Kidney (tissue), 14 donors: Measurements from ENCODE around the gene WASHC2C. TPM values are rescaled to one million over a fixed set of nuclear protein-coding genes. Genes with fewer than 3 reads are reported as not detected.
A peak's percentile ranks its signal among the peaks of the same experiment; 100 is the strongest.
"Not testable (repeated sequence)": the region's sequence is repeated elsewhere in the genome, so short reads cannot be mapped to it uniquely, and the experiment has no call there.

ENCODE experiments used
- DNase-seq, 5 donors: peaks; one replicate each; pipeline ENCODE4 v3.0.0-alpha.2; 2013 to 2020
- FAIRE-seq: peaks from 2 replicates; lab custom pipeline; 2012; peaks lifted over from hg19 to GRCh38; lab: Jason Lieb, UNC
- H3K27ac ChIP-seq, 2 donors: one replicate each; pipeline ENCODE4 v1.7.0; 2013; ENCODE audit warnings: low read depth in 2 of 2, low read length in 2 of 2, inconsistent platforms in 1 of 2
- H3K27me3 ChIP-seq: one replicate; pipeline ENCODE4 v1.7.1; 2013; ENCODE audit warnings: low read length, inconsistent platforms; ENCODE audit not compliant: control insufficient read depth, insufficient read depth
- H3K36me3 ChIP-seq, 3 donors: one replicate each; pipeline versions ENCODE4 v1.7.0 to v1.7.1; 2013; ENCODE audit warnings: low read length in 3 of 3, control low read depth in 1 of 3, inconsistent platforms in 1 of 3; ENCODE audit not compliant: insufficient read depth in 3 of 3, control insufficient read depth in 2 of 3
- H3K4me1 ChIP-seq, 3 donors: one replicate each; pipeline versions ENCODE4 v1.7.0 to v1.7.1; 2013; ENCODE audit warnings: low read length in 3 of 3, inconsistent platforms in 1 of 3, low read depth in 1 of 3; ENCODE audit not compliant: control insufficient read depth in 2 of 3, insufficient read depth in 2 of 3
- H3K4me3 ChIP-seq, 3 donors: one replicate each; pipeline versions ENCODE4 v1.7.0 to v1.8.1; 2013; ENCODE audit warnings: low read length in 3 of 3, control low read depth in 1 of 3, inconsistent platforms in 1 of 3
- H3K9ac ChIP-seq, 3 donors: one replicate each; pipeline versions ENCODE4 v1.7.0 to v1.7.1; 2013; ENCODE audit warnings: low read length in 3 of 3, control low read depth in 1 of 3, inconsistent platforms in 1 of 3
- H3K9me3 ChIP-seq, 3 donors: one replicate each; pipeline versions ENCODE4 v1.7.0 to v1.7.1; 2013; ENCODE audit warnings: low read length in 3 of 3, control low read depth in 1 of 3, inconsistent platforms in 1 of 3; ENCODE audit not compliant: control insufficient read depth in 2 of 3, insufficient read depth in 1 of 3
- intact Hi-C: fragments of 100-400 bp; cut with DNase I; formaldehyde crosslinking; loops from one replicate; pipeline ENCODE4 v1.11.1; 2022
- polyA plus RNA-seq: library from polyadenylated mRNA; stranded (reverse); fragments of 350-450 nt; fragmentation: Illumina TruSeq; extraction: RNeasy Lipid Tissue Mini Kit (QIAGEN cat#74804); gene quantifications from one replicate; pipeline ENCODE4 v1.2.3, GENCODE V29; 2014; ENCODE audit warnings: low read depth, low replicate concordance; ENCODE audit not compliant: insufficient read depth
- total RNA-seq: library from RNA; stranded (reverse); fragmentation: NEBNext Ultra II Directional; extraction: Animal tissue kit (Norgen Biotek cat#: 25700); gene quantifications from one replicate; pipeline ENCODE4 v1.2.1, GENCODE V29; 2021
- TF ChIP-seq, protein P1 (sequence below): IDR thresholded peaks from 3 replicates; pipeline ENCODE4 v1.5.1; 2012; ENCODE audit warnings: mild to moderate bottlenecking, moderate library complexity, borderline replicate concordance; ENCODE audit not compliant: insufficient read depth; ENCODE audit errors: extremely low read depth
- donor health status: control.
- donor health status: control.
- donor health status: control.
- donor health status: control.
- donor health status: control.
- donor health status: DM: yes; HTN: yes; CAD: no.
- donor health status: Normal renal cell carcinoma (clear cell type).

Gene WASHC2C
- total and polyA plus RNA-seq, 2 donors from 2014 or later: 17.4 to 47.0 TPM

DNA sequence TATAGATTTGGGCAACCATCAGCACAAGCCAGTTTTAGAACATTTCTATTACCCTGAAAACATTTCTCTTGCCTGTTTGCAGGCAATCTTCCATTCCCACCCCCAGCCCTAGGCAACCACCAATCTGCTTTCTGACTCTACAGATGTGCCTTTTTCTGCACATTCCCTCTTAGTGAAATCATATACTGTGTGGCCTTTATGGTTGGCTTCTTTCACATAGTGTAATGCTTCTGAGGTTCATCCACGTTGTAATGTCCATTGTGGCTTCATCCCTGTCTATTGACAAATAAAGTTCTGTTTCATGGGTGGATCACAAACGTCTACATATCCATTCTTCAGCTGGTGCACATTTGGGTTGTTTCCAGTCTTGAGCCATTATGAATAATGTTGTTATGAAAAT lies 77.9 kb downstream of the WASHC2C start:
- intact Hi-C loops, FAIRE-seq, H3K4me3 ChIP-seq, H3K27me3 ChIP-seq, H3K9me3 ChIP-seq, H3K36me3 ChIP-seq, H3K9ac ChIP-seq, H3K4me1 ChIP-seq, H3K27ac ChIP-seq, DNase-seq: not testable (repeated sequence)

DNA sequence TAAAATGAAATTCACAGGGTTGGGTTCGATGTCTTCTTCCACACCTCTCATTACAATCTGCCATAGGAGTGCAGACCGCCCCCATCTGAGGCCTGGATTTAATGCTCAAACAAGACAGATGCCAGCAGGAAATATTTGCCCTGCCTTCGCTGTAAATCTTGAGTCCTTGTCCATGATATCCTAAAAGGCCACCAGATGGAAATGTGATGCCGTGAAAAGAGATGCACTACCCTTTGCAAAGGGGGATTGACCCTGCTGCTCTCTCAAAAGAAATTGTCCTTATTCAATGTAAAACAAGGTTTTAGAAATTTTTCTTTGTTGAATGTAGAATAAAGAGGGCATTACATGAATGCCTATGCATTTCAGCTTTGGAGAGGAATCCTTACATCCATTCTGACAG lies 82.8 kb downstream of the WASHC2C start:
- TF ChIP-seq, protein P1, sequence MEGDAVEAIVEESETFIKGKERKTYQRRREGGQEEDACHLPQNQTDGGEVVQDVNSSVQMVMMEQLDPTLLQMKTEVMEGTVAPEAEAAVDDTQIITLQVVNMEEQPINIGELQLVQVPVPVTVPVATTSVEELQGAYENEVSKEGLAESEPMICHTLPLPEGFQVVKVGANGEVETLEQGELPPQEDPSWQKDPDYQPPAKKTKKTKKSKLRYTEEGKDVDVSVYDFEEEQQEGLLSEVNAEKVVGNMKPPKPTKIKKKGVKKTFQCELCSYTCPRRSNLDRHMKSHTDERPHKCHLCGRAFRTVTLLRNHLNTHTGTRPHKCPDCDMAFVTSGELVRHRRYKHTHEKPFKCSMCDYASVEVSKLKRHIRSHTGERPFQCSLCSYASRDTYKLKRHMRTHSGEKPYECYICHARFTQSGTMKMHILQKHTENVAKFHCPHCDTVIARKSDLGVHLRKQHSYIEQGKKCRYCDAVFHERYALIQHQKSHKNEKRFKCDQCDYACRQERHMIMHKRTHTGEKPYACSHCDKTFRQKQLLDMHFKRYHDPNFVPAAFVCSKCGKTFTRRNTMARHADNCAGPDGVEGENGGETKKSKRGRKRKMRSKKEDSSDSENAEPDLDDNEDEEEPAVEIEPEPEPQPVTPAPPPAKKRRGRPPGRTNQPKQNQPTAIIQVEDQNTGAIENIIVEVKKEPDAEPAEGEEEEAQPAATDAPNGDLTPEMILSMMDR: no peak
- intact Hi-C loops: no loop called here
- FAIRE-seq: no peak

DNA sequence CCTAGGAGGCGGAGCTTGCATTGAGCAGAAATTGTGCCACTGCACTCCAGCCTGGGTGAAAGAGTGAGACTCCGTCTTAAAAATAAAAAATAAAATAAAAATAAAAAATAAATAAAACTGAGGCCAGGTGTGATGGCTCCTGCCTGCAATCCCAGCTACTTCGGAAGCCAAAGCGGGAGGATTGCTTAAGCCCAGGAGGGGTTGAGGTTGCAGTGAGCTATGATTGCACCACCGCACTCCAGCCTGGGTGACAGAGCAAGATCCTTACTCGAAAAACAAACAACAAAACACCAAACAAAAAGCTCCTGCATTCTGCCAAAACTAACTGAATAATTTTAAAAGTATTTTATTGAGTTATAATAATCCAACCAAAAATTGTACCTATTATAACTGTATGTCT lies 84.0 kb downstream of the WASHC2C start:
- Histone ChIP-seq H3K36me3 (no peaks in the 10 kb centered on the region), H3K4me3 (no peak overlapping the region)

More for the DNA sequence above, 82.8 kb downstream of the WASHC2C start:
- Histone ChIP-seq H3K9me3 (no peaks in the 10 kb centered on the region), H3K27ac (no peak overlapping the region), H3K9ac (no peak overlapping the region), H3K36me3 (no peaks in the 10 kb centered on the region), H3K27me3 (no peaks in the 10 kb centered on the region), H3K4me3 (no peak overlapping the region), H3K4me1 (no peaks in the 10 kb centered on the region)
- DNase-seq: peak in 2 of 5 donors; percentile 20 to 24

DNA sequence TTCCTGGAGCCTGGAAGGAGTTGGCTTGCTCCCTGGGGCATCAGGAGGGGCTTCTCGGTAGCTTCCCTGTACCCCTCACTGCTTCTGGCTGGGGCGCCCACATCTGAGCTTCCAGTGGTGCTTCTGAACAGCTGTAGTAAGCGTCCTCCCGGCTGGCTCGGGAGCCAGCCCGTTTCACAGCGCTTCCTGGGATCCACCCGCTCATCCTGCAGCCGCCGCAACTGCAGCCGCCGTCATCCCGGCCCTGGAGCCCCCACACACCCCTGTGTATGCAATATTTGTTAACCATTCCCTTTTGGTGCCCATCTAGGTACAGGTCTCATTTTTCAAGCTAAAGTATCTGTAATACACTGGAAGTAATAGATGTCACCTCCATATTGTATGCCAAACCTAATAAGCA lies 85.9 kb downstream of the WASHC2C start:
- H3K27me3 ChIP-seq, FAIRE-seq, intact Hi-C loops, H3K9ac ChIP-seq, H3K36me3 ChIP-seq, H3K4me1 ChIP-seq, H3K4me3 ChIP-seq, H3K9me3 ChIP-seq, H3K27ac ChIP-seq, DNase-seq: not testable (repeated sequence)

More for the DNA sequence above, 84.0 kb downstream of the WASHC2C start:
- no peak overlapping the region for H3K27ac ChIP-seq
- H3K27me3 ChIP-seq: no peaks in the 10 kb centered on the region
- intact Hi-C loops: no loop called here
- TF ChIP-seq, protein P1: no peak
- DNase-seq (no peak), FAIRE-seq (no peak)
- no peak overlapping the region for H3K9ac ChIP-seq
- H3K4me1 ChIP-seq: no peaks in the 10 kb centered on the region
- H3K9me3 ChIP-seq: no peaks in the 10 kb centered on the region

DNA sequence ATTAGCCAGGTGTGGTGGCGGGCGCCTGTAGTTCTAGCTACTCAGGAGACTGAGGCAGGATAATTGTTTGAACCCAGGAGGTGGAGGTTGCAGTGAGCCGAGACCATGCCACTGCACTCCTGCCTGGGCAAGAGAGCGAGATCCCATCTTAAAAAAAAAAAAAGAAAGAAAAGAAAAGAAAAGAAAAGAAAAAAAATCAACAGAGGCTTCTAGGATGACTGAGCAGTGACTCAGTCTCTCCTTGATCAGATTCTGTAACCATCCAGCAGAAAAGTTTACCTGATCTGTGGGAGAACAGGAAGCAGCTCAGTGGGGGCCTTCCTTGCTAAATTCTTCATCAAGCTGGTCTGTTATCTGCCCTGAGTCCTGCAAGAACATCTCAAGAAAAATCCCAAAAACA lies 87.1 kb downstream of the WASHC2C start:
- H3K9ac ChIP-seq, DNase-seq, H3K27ac ChIP-seq, FAIRE-seq, H3K9me3 ChIP-seq, H3K4me3 ChIP-seq, H3K36me3 ChIP-seq, intact Hi-C loops, H3K27me3 ChIP-seq, H3K4me1 ChIP-seq: not testable (repeated sequence)
